ENCODE results near the gene FLT4. TPM values are rescaled to one million over a fixed set of nuclear protein-coding genes. Genes with fewer than 3 reads are reported as not detected.

The FLT4 gene
- total RNA-seq, 1 experiment from 2014 or later, result 6.3 TPM

- Histone ChIP-seq H4K20me1 (ENCODE audit: control insufficient read depth, insufficient read depth, insufficient read length) (no peaks in the 10 kb centered on the region), H2AK5ac (ENCODE audit: insufficient read length, low read length) (no peak overlapping the region), H2BK5ac (ENCODE audit: insufficient read length, low read length) (no peak overlapping the region), H3K23ac (ENCODE audit: insufficient read length, low read depth, low read length) (no peak overlapping the region), H3K4ac (ENCODE audit: low read depth, low read length) (no peak overlapping the region), H2BK120ac (ENCODE audit: low read depth, low read length, poor library complexity, severe bottlenecking) (no peak overlapping the region), H3K18ac (ENCODE audit: insufficient read length, low read depth, low read length) (no peak overlapping the region), H4K8ac (replicated peaks; ENCODE audit: insufficient read length, low read depth, low read length) (no peak overlapping the region), H4K91ac (ENCODE audit: insufficient read length, low read depth, low read length) (no peak overlapping the region), H3K14ac (ENCODE audit: insufficient read depth, low read length) (no peak overlapping the region), H3K4me2 (ENCODE audit: insufficient read depth, insufficient read length, low read length) (peak overlapping the region; percentile 66), H2BK15ac (ENCODE audit: low read depth, low read length) (no peak overlapping the region), H3K27me3 (ENCODE audit: insufficient read depth, low read length) (peaks cover 11% of the 10 kb centered on the region; the same call in 1 of the 2 replicates), H3K79me2 (ENCODE audit: insufficient read depth, low read length) (no peaks in the 10 kb centered on the region), H3K23me2 (ENCODE audit: insufficient read length, low read depth, low read length, poor library complexity, severe bottlenecking) (peaks cover 10% of the 10 kb centered on the region), H2AFZ (ENCODE audit: low read length) (no peak overlapping the region), H3K9ac (ENCODE audit: extremely low read depth, insufficient read length, low read length) (no peak overlapping the region), H3T11ph (ENCODE audit: low read length) (no peak overlapping the region), H3K27ac (ENCODE audit: insufficient read length, low read depth, low read length) (no peak overlapping the region), H3K56ac (ENCODE audit: insufficient read length, low read depth, low read length) (no peak overlapping the region), H2BK20ac (ENCODE audit: low read depth, low read length, poor library complexity, severe bottlenecking) (no peak overlapping the region), H2BK12ac (ENCODE audit: insufficient read length, low read depth, low read length) (no peak overlapping the region), H3K79me1 (ENCODE audit: insufficient read depth, low read depth, low read length, poor library complexity, severe bottlenecking) (no peaks in the 10 kb centered on the region), H3K9me3 (ENCODE audit: control insufficient read depth, low read depth, low read length) (no peaks in the 10 kb centered on the region), H3K4me1 (ENCODE audit: insufficient read depth, low read length) (no peaks in the 10 kb centered on the region), H4K5ac (ENCODE audit: insufficient read length, low read depth, low read length) (no peak overlapping the region)
- peaks cover 0 to 5% (median 0%) of the 10 kb centered on the region in 3 experiments; a peak in 1 of 7 replicates for H3K36me3 Mint-ChIP-seq (ENCODE audit: insufficient read depth in 1 of 3, low read depth in 3 of 3)
- peaks cover 12 to 24% of the 10 kb centered on the region in 2 experiments for H3K4me1 Mint-ChIP-seq
- no peak for TF ChIP-seq CTCF (conservative IDR thresholded peaks at IDR 0.05)
- H3K4me3 Mint-ChIP-seq, result peak overlapping the region; percentile 60 to 84
- no peak overlapping the region for H3K27ac Mint-ChIP-seq
- DNase-seq, result peak; percentile 25
- H3K27me3 Mint-ChIP-seq (ENCODE audit: low read depth), result peaks cover 71% of the 10 kb centered on the region
- no CpG with 5 or more reads among the region's 8 CpGs for WGBS (ENCODE audit: extremely low coverage, insufficient read length, low lambda C conversion rate)
- peaks cover 0 to 1% of the 10 kb centered on the region in 2 experiments; a peak in 2 of 5 replicates for H3K9me3 Mint-ChIP-seq
Observed at GRCh38 chr5:180647941-180648500, 1.4 kb downstream of the FLT4 start.

Measured in H9 (cell line).